Measurements from ENCODE around the gene POU2F1. TPM values are rescaled to one million over a fixed set of nuclear protein-coding genes. Genes with fewer than 3 reads are reported as not detected.

Gene POU2F1
- total and polyA plus RNA-seq, 11 donors, result 2.4 to 13.4 (median 8.8) TPM

GRCh38 chr1:167472752-167473521 lies 252.3 kb downstream of the POU2F1 start:
- no peak for TF ChIP-seq CTCF (IDR thresholded peaks at IDR 0.05)
- TF ChIP-seq POLR2A (IDR thresholded peaks at IDR 0.05), result no peak
- Histone ChIP-seq H3K9me3 (peaks cover 0 to 5% (median 0%) of the 10 kb centered on the region in 12 donors), H3K4me3 (no peak overlapping the region), H3K4me1 (no peaks in the 10 kb centered on the region), H3K27ac (no peak overlapping the region), H3K36me3 (no peaks in the 10 kb centered on the region), H3K27me3 (no peaks in the 10 kb centered on the region)
- WGBS, 4 donors, result 86 to 91% (median 88%) methylated on average over 10 of the region's 10 CpGs
- no peak for ATAC-seq
- intact Hi-C loops (cut with DNase I), result no loop called here
- DNase-seq, result no peak

- Histone ChIP-seq H3K36me3 (no peaks in the 10 kb centered on the region), H3K27ac (no peak overlapping the region), H3K9me3 (peaks cover 0 to 5% (median 0%) of the 10 kb centered on the region in 12 donors), H3K4me3 (no peak overlapping the region), H3K4me1 (no peaks in the 10 kb centered on the region), H3K27me3 (no peaks in the 10 kb centered on the region)
- DNase-seq (no peak), ATAC-seq (no peak)
- WGBS, 4 donors, result 39 to 54% (median 43%) methylated on average over 5 of the region's 5 CpGs
- TF ChIP-seq POLR2A (IDR thresholded peaks at IDR 0.05) (no peak), CTCF (IDR thresholded peaks at IDR 0.05) (no peak)
- intact Hi-C loops (cut with DNase I), result no loop called here
Measured at GRCh38 chr1:167473761-167474160, 253.1 kb downstream of the POU2F1 start.

- Histone ChIP-seq H3K27me3 (no peaks in the 10 kb centered on the region), H3K4me3 (no peak overlapping the region), H3K27ac (no peak overlapping the region), H3K4me1 (no peaks in the 10 kb centered on the region), H3K36me3 (no peaks in the 10 kb centered on the region), H3K9me3 (peaks cover 0 to 5% (median 0%) of the 10 kb centered on the region in 12 donors)
- TF ChIP-seq CTCF (IDR thresholded peaks at IDR 0.05), result no peak
- TF ChIP-seq POLR2A (IDR thresholded peaks at IDR 0.05), result no peak
- no peak for ATAC-seq
- WGBS, 4 donors, result 68 to 75% (median 70%) methylated on average over 5 of the region's 5 CpGs
- DNase-seq, result no peak
- intact Hi-C loops (cut with DNase I), result no loop called here
Measured at GRCh38 chr1:167474191-167474641, 253.5 kb downstream of the POU2F1 start.

GRCh38 chr1:167476061-167476460 lies 255.4 kb downstream of the POU2F1 start:
- TF ChIP-seq CTCF (IDR thresholded peaks at IDR 0.05), result no peak
- no peak for TF ChIP-seq POLR2A (IDR thresholded peaks at IDR 0.05)
- Histone ChIP-seq H3K27ac (no peak overlapping the region), H3K4me1 (no peaks in the 10 kb centered on the region), H3K4me3 (no peak overlapping the region), H3K9me3 (peaks cover 0 to 5% (median 0%) of the 10 kb centered on the region in 12 donors), H3K36me3 (no peaks in the 10 kb centered on the region), H3K27me3 (no peaks in the 10 kb centered on the region)
- intact Hi-C loops (cut with DNase I), result no loop called here
- ATAC-seq, result no peak
- DNase-seq, result no peak
- 95 to 98% (median 97%) methylated on average over 2 of the region's 2 CpGs for WGBS, 4 donors

Other genes starting within 250 kb of the POU2F1 start
- gene ILDR2, start 245.3 kb upstream of the POU2F1 start, total RNA-seq, result 10 to 100 TPM in 2 of 9 donors, 1 to 10 TPM in 7; 3.2 to 12.4 (median 6.3) TPM
- 1 to 10 TPM in 1 of 2 donors, under 1 TPM in 1; 0.84 to 3.4 TPM for gene ILDR2, start 245.3 kb upstream of the POU2F1 start, polyA plus RNA-seq
- gene MAEL, start 231.6 kb upstream of the POU2F1 start, total RNA-seq, result 1 to 10 TPM; 1.6 to 6.8 (median 3.4) TPM
- 1 to 10 TPM in 1 of 2 donors, under 1 TPM in 1; 0.62 to 1.5 TPM for gene MAEL, start 231.6 kb upstream of the POU2F1 start, polyA plus RNA-seq
- gene GPA33, start 130.5 kb upstream of the POU2F1 start, total RNA-seq, result 1 to 10 TPM in 5 of 9 donors, under 1 TPM in 3, not detected in 1; 0.50 to 3.6 (median 1.4) TPM
- under 1 TPM; 0.15 to 0.88 TPM for gene GPA33, start 130.5 kb upstream of the POU2F1 start, polyA plus RNA-seq
- gene STYXL2, start 126.8 kb upstream of the POU2F1 start, total RNA-seq, result 100 to 1,000 TPM; 108 to 329 (median 163) TPM
- gene STYXL2, start 126.8 kb upstream of the POU2F1 start, polyA plus RNA-seq, result 10 to 100 TPM; 55.0 to 77.1 TPM